Uterus (tissue), 2 donors: ENCODE results near the gene SHQ1.

ENCODE experiments used
- CTCF ChIP-seq, 4 experiments: fragments of 200-600 bp in 2 of 4; fragments of 450-650 bp in 2 of 4; sonication (generic) in 2 of 4; IDR thresholded peaks; one replicate each; pipeline ENCODE4 v1.5.1; 2016 to 2019; ENCODE audit warnings: antibody characterized with exemption in 4 of 4, mild to moderate bottlenecking in 2 of 4, moderate library complexity in 1 of 4
- POLR2A ChIP-seq, 2 donors: fragments of 450-650 bp; IDR thresholded peaks; one replicate each; pipeline ENCODE4 v1.6.1; 2016; ENCODE audit warnings: antibody characterized with exemption in 2 of 2, mild to moderate bottlenecking in 1 of 2, moderate library complexity in 1 of 2

GRCh38 chr3:72727172-72727571 is 121.1 kb downstream of the SHQ1 start:
- TF ChIP-seq CTCF (IDR thresholded peaks at IDR 0.05) (no peak), POLR2A (IDR thresholded peaks at IDR 0.05) (no peak)
